Fibroblast of lung (primary cell): ENCODE measurements around the gene SLC30A10.

Experiments
- CTCF ChIP-seq, 2 donors: IDR thresholded peaks in 1 of 2; conservative IDR thresholded peaks in 1 of 2; 1 replicate in 1 of 2; 2 replicates in 1 of 2; pipeline ENCODE4 v1.5.1; 2011 to 2012; ENCODE audit warnings: low read length in 2 of 2, control low read depth in 1 of 2, inconsistent platforms in 1 of 2, low read depth in 1 of 2, mild to moderate bottlenecking in 1 of 2
- EZH2 ChIP-seq: IDR thresholded peaks from 2 replicates; pipeline ENCODE4 v1.5.1; 2012; ENCODE audit warnings: low read length, control low read depth, mild to moderate bottlenecking; ENCODE audit errors: missing control alignments

GRCh38 chr1:219905524-219905923 lies 22.8 kb downstream of the SLC30A10 start:
- TF ChIP-seq CTCF (conservative IDR thresholded peaks at IDR 0.05 in 1 of 2, IDR thresholded peaks at IDR 0.05 in 1 of 2; ENCODE audit: low read depth in 1 of 2, low read length in 2 of 2) (no peak), EZH2 (no peak)
